Gastroesophageal sphincter (tissue), 3 donors: Measurements from ENCODE around the gene GNAI2.

Experiments used
- CTCF ChIP-seq, 4 experiments: fragments of 200-600 bp in 2 of 4; fragments of 450-650 bp in 2 of 4; sonication (generic) in 1 of 4; IDR thresholded peaks; one replicate each; pipeline ENCODE4 v1.5.1; 2017 to 2019; ENCODE audit warnings: antibody characterized with exemption in 4 of 4, mild to moderate bottlenecking in 2 of 4, moderate library complexity in 2 of 4
- EP300 ChIP-seq: sonication (generic); formaldehyde crosslinking; IDR thresholded peaks from one replicate; pipeline ENCODE4 v1.6.1; 2017; ENCODE audit warnings: antibody characterized with exemption, mild to moderate bottlenecking
- POLR2AphosphoS5 ChIP-seq: sonication (generic); formaldehyde crosslinking; IDR thresholded peaks from one replicate; pipeline ENCODE4 v1.6.1; 2017; ENCODE audit warnings: antibody characterized with exemption

- no peak for TF ChIP-seq POLR2AphosphoS5
- no peak for TF ChIP-seq EP300
- TF ChIP-seq CTCF (IDR thresholded peaks at IDR 0.05): no peak
These were observed 604 bp downstream of the GNAI2 start for GRCh38 chr3:50236484-50237132.
